ENCODE results near the gene AFTPH. TPM values are rescaled to one million over a fixed set of nuclear protein-coding genes. Genes with fewer than 3 reads are reported as not detected.
A peak's percentile ranks its signal among the peaks of the same experiment; 100 is the strongest.

Gene AFTPH
- total RNA-seq, 1 donor from 2014 or later = 32.2 TPM

DNA sequence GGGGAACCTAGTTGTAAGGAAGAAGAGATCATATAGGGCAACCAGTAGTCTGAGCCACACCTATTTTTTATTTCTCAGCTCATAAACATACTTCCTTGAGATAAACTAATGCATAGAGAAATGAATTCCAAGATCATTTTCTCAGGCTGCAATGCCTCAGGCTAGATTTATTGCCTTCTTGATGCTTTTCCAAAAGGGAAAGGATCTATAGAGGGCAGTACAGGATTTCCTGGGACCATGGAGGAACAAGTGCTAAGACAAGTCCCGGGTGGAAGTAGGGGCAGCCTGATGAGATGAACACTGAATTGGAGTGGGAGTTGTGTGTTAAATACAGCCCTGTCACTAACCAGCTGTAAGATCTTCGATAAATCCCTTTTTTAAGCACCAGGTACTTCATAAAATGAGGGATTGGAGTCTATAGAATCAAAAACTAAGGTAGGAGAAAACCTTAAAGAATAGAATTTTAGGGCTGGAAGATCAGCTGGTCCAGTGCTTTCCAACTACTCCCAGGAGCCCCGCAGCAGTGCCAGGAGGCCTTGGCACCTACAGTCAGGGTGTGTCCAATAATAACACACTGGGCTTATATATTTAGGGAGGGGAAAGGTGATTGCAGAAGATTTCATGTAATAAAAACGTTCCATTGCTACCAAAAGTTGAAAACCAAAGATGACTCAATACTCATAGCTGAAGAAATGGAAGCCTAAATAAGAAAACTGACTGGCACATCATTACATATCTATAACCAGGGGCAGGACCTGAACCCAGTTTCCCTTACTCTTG lies 71.5 kb downstream of the AFTPH start:
- no peaks in the 10 kb centered on the region for H3K9me3 ChIP-seq (ENCODE audit: low read depth)
- no peaks in the 10 kb centered on the region for H3K9me3 Mint-ChIP-seq
- no peak overlapping the region for H3K27ac Mint-ChIP-seq
- no peak overlapping the region for H3K4me3 Mint-ChIP-seq
- H3K36me3 ChIP-seq = peaks cover 8% of the 10 kb centered on the region
- peak; percentile 59 for DNase-seq (ENCODE audit: low spot score)
- TF ChIP-seq, protein P1, sequence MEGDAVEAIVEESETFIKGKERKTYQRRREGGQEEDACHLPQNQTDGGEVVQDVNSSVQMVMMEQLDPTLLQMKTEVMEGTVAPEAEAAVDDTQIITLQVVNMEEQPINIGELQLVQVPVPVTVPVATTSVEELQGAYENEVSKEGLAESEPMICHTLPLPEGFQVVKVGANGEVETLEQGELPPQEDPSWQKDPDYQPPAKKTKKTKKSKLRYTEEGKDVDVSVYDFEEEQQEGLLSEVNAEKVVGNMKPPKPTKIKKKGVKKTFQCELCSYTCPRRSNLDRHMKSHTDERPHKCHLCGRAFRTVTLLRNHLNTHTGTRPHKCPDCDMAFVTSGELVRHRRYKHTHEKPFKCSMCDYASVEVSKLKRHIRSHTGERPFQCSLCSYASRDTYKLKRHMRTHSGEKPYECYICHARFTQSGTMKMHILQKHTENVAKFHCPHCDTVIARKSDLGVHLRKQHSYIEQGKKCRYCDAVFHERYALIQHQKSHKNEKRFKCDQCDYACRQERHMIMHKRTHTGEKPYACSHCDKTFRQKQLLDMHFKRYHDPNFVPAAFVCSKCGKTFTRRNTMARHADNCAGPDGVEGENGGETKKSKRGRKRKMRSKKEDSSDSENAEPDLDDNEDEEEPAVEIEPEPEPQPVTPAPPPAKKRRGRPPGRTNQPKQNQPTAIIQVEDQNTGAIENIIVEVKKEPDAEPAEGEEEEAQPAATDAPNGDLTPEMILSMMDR (IDR thresholded peaks at IDR 0.05) = peak; percentile 67
- TF ChIP-seq EZH2 (IDR thresholded peaks at IDR 0.05) = no peak
- no peak overlapping the region for H2AFZ ChIP-seq (replicated peaks)
- H3K36me3 Mint-ChIP-seq = peaks cover 4% of the 10 kb centered on the region
- H3K4me1 ChIP-seq = no peaks in the 10 kb centered on the region
- H3F3A ChIP-seq (ENCODE audit: low read depth) = peaks cover 6% of the 10 kb centered on the region
- peaks cover 3% of the 10 kb centered on the region for H3K27me3 Mint-ChIP-seq (ENCODE audit: insufficient read depth, low read depth)
- no peak overlapping the region for H3K27ac ChIP-seq
- H3K27me3 ChIP-seq = no peaks in the 10 kb centered on the region
- no peak overlapping the region for H3K4me2 ChIP-seq
- H3K4me3 ChIP-seq = no peak overlapping the region
- H3K79me2 ChIP-seq (ENCODE audit: low read depth) = no peaks in the 10 kb centered on the region
- peaks cover 5% of the 10 kb centered on the region for H3K4me1 Mint-ChIP-seq
- no peak overlapping the region for H3K9ac ChIP-seq
- no peaks in the 10 kb centered on the region for H4K20me1 ChIP-seq (ENCODE audit: low read depth)

DNA sequence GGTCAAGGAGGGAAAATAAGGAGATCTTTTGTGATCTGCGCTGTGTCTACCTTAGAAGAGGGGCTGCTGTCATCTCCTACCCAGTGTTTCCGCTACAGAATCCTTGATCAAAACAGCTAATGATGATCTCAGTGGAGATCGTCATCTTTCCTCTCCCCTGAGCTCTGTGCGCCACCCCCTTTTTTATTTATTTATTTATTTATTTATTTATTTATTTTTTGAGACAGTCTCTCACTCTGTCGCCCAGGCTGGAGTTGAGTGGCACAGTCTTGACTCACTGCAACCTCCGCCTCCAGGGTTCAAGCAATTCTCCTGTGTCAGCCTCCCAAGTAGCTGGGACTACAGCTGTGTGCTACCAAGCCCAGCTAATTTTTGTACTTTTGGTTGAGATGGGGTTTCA lies 74.1 kb downstream of the AFTPH start:
- no peak overlapping the region for H3K4me2 ChIP-seq
- Mint-ChIP-seq H3K27ac (no peak overlapping the region), H3K36me3 (no peaks in the 10 kb centered on the region), H3K4me3 (no peak overlapping the region), H3K9me3 (no peaks in the 10 kb centered on the region), H3K4me1 (peaks cover 9% of the 10 kb centered on the region), H3K27me3 (ENCODE audit: insufficient read depth, low read depth) (peaks cover 9% of the 10 kb centered on the region)
- H3K4me3 ChIP-seq = no peak overlapping the region
- no peak for DNase-seq (ENCODE audit: low spot score)
- H3K27ac ChIP-seq = no peak overlapping the region
- no peaks in the 10 kb centered on the region for H3K4me1 ChIP-seq
- no peaks in the 10 kb centered on the region for H3K27me3 ChIP-seq
- no peak overlapping the region for H3K9ac ChIP-seq
- no peaks in the 10 kb centered on the region for H3K9me3 ChIP-seq (ENCODE audit: low read depth)
- no peak overlapping the region for H2AFZ ChIP-seq (replicated peaks)
- H3K36me3 ChIP-seq = no peaks in the 10 kb centered on the region
- peaks cover 6% of the 10 kb centered on the region for H3F3A ChIP-seq (ENCODE audit: low read depth)
- no peak for TF ChIP-seq EZH2 (IDR thresholded peaks at IDR 0.05)
- TF ChIP-seq, protein P1 (IDR thresholded peaks at IDR 0.05) = no peak
- TF ChIP-seq EZH2phosphoT487 (IDR thresholded peaks at IDR 0.05) = no peak
- H4K20me1 ChIP-seq (ENCODE audit: low read depth) = no peaks in the 10 kb centered on the region
- H3K79me2 ChIP-seq (ENCODE audit: low read depth) = no peaks in the 10 kb centered on the region

DNA sequence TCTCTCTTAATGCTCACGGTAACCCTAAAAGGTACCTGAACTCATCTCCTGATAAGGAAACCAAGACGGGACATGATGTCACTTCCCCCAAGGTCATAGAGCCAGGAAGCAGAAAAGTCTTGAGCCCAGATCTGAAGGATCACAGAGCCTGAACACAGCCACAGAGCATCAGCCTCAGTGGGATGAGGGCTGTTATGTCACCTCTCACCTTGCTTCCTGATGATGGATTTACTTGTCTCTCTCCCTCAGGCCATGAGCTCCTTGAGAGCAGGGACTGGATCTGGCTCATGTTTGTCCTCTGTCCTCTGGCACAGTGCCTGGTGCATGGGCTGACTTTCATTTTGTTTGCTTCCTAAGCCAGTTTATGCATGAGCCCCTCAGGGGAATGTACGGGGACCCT lies 75.3 kb downstream of the AFTPH start:
- H3K9me3 ChIP-seq (ENCODE audit: low read depth) = no peaks in the 10 kb centered on the region
- no peak overlapping the region for H3K27ac ChIP-seq
- H3K79me2 ChIP-seq (ENCODE audit: low read depth) = no peaks in the 10 kb centered on the region
- no peaks in the 10 kb centered on the region for H3K4me1 ChIP-seq
- H2AFZ ChIP-seq (replicated peaks) = no peak overlapping the region
- H3K36me3 Mint-ChIP-seq = no peaks in the 10 kb centered on the region
- H3K27me3 ChIP-seq = no peaks in the 10 kb centered on the region
- no peak overlapping the region for H3K4me2 ChIP-seq
- H3K36me3 ChIP-seq = no peaks in the 10 kb centered on the region
- H3K27me3 Mint-ChIP-seq (ENCODE audit: insufficient read depth, low read depth) = peaks cover 13% of the 10 kb centered on the region
- H3K9me3 Mint-ChIP-seq = peaks cover 6% of the 10 kb centered on the region
- no peak overlapping the region for H3K4me3 Mint-ChIP-seq
- no peak for DNase-seq (ENCODE audit: low spot score)
- peak overlapping the region; percentile 11 for H3K27ac Mint-ChIP-seq
- no peak overlapping the region for H3K4me3 ChIP-seq
- peaks cover 6% of the 10 kb centered on the region for H3F3A ChIP-seq (ENCODE audit: low read depth)
- no peak for TF ChIP-seq EZH2phosphoT487 (IDR thresholded peaks at IDR 0.05)
- TF ChIP-seq, protein P1 (IDR thresholded peaks at IDR 0.05) = no peak
- TF ChIP-seq EZH2 (IDR thresholded peaks at IDR 0.05) = no peak
- H3K9ac ChIP-seq = no peak overlapping the region
- no peaks in the 10 kb centered on the region for H4K20me1 ChIP-seq (ENCODE audit: low read depth)
- peaks cover 9% of the 10 kb centered on the region for H3K4me1 Mint-ChIP-seq
